Measurements from ENCODE around the gene HLCS.

DNA sequence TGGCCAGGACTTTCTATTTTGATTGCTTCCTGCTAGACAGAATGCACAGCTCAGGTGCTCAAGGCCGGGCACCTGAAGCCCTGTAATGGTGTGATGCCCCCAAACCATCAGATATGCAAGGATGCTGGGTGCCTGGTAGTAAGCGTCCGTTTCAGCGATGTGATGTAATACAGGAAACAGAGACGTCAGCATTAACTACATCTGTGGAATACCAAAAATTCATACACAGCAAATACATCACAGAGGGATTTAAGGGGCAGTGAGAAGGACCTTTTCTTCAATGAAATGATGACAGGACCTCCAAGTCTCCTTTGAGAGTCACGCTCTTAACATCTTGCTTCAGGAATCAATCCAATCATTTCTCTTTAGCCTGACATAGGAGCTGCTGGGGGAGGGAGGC, 203.2 kb downstream of the HLCS start:
- TF ChIP-seq, protein P1, sequence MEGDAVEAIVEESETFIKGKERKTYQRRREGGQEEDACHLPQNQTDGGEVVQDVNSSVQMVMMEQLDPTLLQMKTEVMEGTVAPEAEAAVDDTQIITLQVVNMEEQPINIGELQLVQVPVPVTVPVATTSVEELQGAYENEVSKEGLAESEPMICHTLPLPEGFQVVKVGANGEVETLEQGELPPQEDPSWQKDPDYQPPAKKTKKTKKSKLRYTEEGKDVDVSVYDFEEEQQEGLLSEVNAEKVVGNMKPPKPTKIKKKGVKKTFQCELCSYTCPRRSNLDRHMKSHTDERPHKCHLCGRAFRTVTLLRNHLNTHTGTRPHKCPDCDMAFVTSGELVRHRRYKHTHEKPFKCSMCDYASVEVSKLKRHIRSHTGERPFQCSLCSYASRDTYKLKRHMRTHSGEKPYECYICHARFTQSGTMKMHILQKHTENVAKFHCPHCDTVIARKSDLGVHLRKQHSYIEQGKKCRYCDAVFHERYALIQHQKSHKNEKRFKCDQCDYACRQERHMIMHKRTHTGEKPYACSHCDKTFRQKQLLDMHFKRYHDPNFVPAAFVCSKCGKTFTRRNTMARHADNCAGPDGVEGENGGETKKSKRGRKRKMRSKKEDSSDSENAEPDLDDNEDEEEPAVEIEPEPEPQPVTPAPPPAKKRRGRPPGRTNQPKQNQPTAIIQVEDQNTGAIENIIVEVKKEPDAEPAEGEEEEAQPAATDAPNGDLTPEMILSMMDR (IDR thresholded peaks at IDR 0.05): no peak
- no peak for TF ChIP-seq POLR2A (IDR thresholded peaks at IDR 0.05)
